ENCODE data around the gene SNX25.
"Not testable (repeated sequence)": the region's sequence is repeated elsewhere in the genome, so short reads cannot be mapped to it uniquely, and the experiment has no call there.

The SNX25 gene

GRCh38 chr4:185357211-185357610, 147.8 kb downstream of the SNX25 start:
- no peak for TF ChIP-seq CTCF (IDR thresholded peaks at IDR 0.05; ENCODE audit: extremely low read depth, insufficient read depth, missing control alignments)
- in situ Hi-C loops (cut with MboI; ENCODE audit: low pct_unique_long_range_greater_than_20kb, low sequenced_read_pairs, unreplicated experiment), result no loop called here
- no peak for DNase-seq (ENCODE audit: low spot score)

- DNase-seq (ENCODE audit: low spot score), result no peak
- no peak for TF ChIP-seq CTCF (IDR thresholded peaks at IDR 0.05; ENCODE audit: extremely low read depth, insufficient read depth, missing control alignments)
- in situ Hi-C loops (cut with MboI; ENCODE audit: low pct_unique_long_range_greater_than_20kb, low sequenced_read_pairs, unreplicated experiment), result no loop called here
These were observed 148.5 kb downstream of the SNX25 start for GRCh38 chr4:185357733-185358440.

- TF ChIP-seq CTCF (IDR thresholded peaks at IDR 0.05; ENCODE audit: extremely low read depth, insufficient read depth, missing control alignments), result no peak
- DNase-seq (ENCODE audit: low spot score), result no peak
- in situ Hi-C loops (cut with MboI; ENCODE audit: low pct_unique_long_range_greater_than_20kb, low sequenced_read_pairs, unreplicated experiment), result no loop called here
These were observed 149.1 kb downstream of the SNX25 start for GRCh38 chr4:185358514-185358913.

GRCh38 chr4:185358959-185359358, 149.6 kb downstream of the SNX25 start:
- in situ Hi-C loops (cut with MboI; ENCODE audit: low pct_unique_long_range_greater_than_20kb, low sequenced_read_pairs, unreplicated experiment), result no loop called here
- no peak for DNase-seq (ENCODE audit: low spot score)
- no peak for TF ChIP-seq CTCF (IDR thresholded peaks at IDR 0.05; ENCODE audit: extremely low read depth, insufficient read depth, missing control alignments)

- in situ Hi-C loops (cut with MboI; ENCODE audit: low pct_unique_long_range_greater_than_20kb, low sequenced_read_pairs, unreplicated experiment), result no loop called here
- DNase-seq (ENCODE audit: low spot score), result no peak
- TF ChIP-seq CTCF (IDR thresholded peaks at IDR 0.05; ENCODE audit: extremely low read depth, insufficient read depth, missing control alignments), result no peak
These were observed 150.5 kb downstream of the SNX25 start for GRCh38 chr4:185359767-185360446.

GRCh38 chr4:185361872-185362271, 152.5 kb downstream of the SNX25 start:
- DNase-seq (ENCODE audit: low spot score), result no peak
- TF ChIP-seq CTCF (IDR thresholded peaks at IDR 0.05; ENCODE audit: extremely low read depth, insufficient read depth, missing control alignments), result no peak
- in situ Hi-C loops (cut with MboI; ENCODE audit: low pct_unique_long_range_greater_than_20kb, low sequenced_read_pairs, unreplicated experiment), result no loop called here

- in situ Hi-C loops (cut with MboI; ENCODE audit: low pct_unique_long_range_greater_than_20kb, low sequenced_read_pairs, unreplicated experiment), result not testable (repeated sequence)
- DNase-seq (ENCODE audit: low spot score), result peak; percentile 47
These were observed 153.2 kb downstream of the SNX25 start for GRCh38 chr4:185362570-185362969.
